ENCODE results near the gene TMEM37.

The TMEM37 gene

GRCh38 chr2:119433636-119434327 is 2.1 kb downstream of the TMEM37 start:
- DNase-seq (ENCODE audit: low read depth in 2 of 2), result no peak

GRCh38 chr2:119434664-119435063 is 3.0 kb downstream of the TMEM37 start:
- DNase-seq (ENCODE audit: low read depth in 2 of 2), result no peak

DNA sequence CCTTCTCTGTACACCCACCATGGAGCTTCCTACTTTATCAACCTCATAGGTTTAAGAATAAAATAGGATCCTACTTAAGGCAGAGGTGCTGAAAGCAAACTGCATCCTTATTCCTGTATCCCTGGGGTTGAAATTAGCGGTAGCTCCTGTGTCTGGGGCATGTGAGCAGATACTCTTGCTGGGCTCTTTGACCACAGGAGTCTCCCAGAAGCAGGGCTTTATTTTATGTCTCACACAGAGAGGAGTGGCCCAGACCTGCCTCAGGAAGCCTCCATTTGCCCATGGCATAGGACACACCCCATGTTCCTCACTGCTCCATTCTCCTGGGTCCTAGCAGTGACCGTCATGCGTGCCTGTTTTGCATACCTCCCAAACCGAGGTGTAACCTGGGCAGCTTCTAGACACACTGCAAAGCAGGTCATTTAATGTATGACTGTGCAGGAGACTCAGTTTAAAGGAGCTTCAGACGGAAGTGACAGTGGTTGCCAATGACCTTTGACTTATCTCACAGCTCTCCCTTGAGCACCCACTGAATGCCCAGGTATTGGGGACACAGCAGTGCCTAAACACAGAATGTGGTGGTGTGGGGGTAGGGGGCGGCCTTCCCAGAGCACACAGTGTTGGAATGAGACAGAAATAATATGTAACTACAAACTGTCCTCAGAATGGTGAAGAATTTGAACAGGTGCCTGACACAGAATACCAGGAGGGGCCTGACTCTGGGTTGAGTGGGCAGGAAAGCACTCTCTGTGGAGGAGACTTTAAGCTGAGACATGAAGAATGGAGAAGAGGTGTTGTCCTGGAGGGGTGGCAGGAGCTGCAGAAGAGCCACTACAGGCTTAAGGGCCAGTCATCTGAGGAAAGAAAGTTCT is 3.7 kb downstream of the TMEM37 start:
- DNase-seq (ENCODE audit: low read depth in 2 of 2), result no peak

GRCh38 chr2:119435953-119436297 is 4.3 kb downstream of the TMEM37 start:
- no peak for DNase-seq (ENCODE audit: low read depth in 2 of 2)

GRCh38 chr2:119436993-119437772 is 5.5 kb downstream of the TMEM37 start:
- no peak for DNase-seq (ENCODE audit: low read depth in 2 of 2)

DNA sequence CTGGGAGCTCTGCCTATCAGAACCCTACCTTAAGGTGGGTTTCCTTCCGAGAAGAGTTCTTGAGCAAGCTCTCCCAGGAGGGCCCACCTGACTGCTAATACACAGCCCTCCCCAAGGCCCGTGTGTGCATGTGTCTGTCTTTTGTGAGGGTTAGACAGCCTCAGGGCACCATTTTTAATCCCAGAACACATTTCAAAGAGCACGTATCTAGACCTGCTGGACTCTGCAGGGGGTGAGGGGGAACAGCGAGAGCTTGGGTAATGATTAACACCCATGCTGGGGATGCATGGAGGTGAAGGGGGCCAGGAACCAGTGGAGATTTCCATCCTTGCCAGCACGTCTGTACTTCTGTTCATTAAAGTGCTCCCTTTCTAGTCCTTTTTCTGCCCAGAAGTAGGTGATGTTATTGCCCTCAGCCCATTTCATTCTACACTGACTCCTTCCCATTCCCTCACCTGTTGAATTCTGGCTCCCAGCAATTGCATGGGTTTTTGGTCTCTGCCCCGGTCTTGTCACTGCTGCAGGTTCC is 6.5 kb downstream of the TMEM37 start:
- no peak for DNase-seq (ENCODE audit: low read depth in 2 of 2)

DNA sequence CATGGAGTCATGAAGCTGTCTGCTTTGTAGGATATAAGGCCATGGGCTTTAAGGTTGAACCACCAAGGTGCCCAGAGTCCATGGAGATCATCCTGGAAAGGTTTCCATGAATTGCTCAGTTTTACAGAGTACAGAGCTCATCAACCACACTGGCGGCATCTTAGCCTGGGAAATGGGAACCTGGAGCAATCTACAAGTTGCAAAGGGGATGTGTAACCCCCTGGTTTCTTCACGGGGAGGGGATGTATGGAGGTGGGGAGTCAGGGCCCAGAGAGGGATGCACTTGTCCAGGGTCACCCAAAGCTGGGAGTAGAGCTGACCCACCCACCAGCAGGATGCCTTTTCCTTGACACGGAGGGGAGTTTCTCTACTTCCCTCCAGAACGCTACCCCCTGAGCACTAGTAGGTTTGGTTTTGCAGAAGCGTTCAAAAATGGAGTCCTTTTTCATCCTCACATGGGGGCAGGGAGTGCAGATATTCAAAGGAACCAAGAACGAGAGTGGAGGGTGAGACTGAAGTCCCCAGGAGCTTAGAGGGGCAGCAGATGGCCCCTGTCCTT is 7.2 kb downstream of the TMEM37 start:
- no peak for DNase-seq (ENCODE audit: low read depth in 2 of 2)

GRCh38 chr2:119439574-119440500 is 8.2 kb downstream of the TMEM37 start:
- no peak for DNase-seq (ENCODE audit: low read depth in 2 of 2)

DNA sequence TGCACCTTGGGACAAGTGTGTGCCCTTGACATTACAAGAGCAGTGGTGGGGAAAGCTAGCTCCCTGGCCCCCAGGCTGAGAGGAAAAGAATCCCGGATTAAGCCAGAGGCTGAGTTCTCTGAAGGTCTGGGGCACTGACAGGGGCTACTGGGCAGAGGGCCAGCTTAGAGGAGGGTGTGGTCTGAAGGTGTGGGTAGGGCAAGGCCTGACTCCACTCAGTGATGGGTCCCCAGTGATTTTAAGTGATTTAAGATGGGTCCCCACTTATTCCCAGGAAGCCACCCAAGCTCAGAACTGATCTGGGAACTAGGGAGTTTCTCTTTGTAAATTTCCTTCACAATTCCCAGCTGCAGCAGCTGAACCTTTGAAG is 8.8 kb downstream of the TMEM37 start:
- no peak for DNase-seq (ENCODE audit: low read depth in 2 of 2)

DNA sequence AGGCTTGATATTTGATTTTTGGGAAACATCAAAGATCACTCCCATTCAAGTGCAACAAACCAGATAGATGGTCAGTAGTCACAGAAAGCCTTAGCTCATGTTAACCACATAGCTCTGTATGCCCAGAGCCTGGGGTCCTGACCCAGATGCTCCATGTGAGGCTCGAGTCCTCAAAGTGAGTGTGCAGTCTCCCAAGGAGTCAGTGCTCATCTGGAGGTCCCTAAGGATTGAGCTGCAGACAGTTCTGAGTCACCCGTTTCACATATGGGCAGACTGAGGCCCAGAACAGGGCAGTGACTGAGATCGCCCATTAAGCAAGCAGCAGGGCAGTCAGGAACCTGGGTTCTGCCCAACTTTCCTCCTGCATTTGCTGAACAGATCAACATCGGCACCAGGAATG is 9.2 kb downstream of the TMEM37 start:
- DNase-seq (ENCODE audit: low read depth in 2 of 2), result no peak

GRCh38 chr2:119441376-119442225 is 9.9 kb downstream of the TMEM37 start:
- DNase-seq (ENCODE audit: low read depth in 2 of 2), result no peak

GRCh38 chr2:119442226-119442619 is 10.6 kb downstream of the TMEM37 start:
- DNase-seq (ENCODE audit: low read depth in 2 of 2), result no peak

DNA sequence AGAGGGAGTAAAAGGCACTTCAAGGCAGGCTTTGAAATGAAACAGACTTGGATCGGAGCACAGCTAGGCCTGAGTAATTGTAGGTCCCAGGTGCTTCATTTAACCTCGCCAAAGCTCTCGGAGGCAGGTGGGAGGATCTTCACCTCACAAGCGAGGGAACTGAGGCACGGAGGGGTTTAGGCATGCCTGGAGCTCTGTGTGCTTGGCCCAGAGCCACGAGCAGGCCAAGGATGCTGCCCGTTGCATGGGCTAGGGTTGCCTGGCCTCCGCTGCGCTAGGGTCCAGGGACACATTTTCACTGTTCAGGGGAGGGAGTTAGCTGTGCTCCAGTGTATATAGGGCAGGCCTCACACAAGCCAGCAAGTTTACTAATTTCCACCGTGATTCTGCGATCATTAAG is 11.2 kb downstream of the TMEM37 start:
- DNase-seq (ENCODE audit: low read depth in 2 of 2), result no peak

DNA sequence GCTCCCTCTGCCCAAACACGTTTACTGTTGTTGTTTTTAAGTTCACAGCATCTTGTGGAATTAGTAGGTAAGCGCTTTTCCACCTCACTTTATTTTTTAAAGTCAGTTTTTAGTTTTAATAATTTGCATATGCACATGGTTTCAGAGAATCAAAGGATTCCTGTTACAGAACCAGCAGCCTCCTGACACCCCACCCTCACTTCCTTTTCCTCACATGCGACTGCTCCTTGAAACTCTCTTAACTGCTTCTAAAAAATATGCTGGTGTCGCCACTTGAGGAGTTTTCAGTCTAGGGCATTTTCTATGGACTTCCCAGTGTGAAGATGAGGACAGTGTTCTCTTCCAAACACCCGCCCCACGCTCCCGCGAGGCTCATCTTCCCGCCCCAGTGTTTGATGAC is 14.4 kb downstream of the TMEM37 start:
- DNase-seq (ENCODE audit: low read depth in 2 of 2), result no peak

- DNase-seq (ENCODE audit: low read depth in 2 of 2), result no peak
Observed at GRCh38 chr2:119448427-119449141, 16.9 kb downstream of the TMEM37 start.

GRCh38 chr2:119449521-119449920 is 17.9 kb downstream of the TMEM37 start:
- DNase-seq (ENCODE audit: low read depth in 2 of 2), result no peak

DNA sequence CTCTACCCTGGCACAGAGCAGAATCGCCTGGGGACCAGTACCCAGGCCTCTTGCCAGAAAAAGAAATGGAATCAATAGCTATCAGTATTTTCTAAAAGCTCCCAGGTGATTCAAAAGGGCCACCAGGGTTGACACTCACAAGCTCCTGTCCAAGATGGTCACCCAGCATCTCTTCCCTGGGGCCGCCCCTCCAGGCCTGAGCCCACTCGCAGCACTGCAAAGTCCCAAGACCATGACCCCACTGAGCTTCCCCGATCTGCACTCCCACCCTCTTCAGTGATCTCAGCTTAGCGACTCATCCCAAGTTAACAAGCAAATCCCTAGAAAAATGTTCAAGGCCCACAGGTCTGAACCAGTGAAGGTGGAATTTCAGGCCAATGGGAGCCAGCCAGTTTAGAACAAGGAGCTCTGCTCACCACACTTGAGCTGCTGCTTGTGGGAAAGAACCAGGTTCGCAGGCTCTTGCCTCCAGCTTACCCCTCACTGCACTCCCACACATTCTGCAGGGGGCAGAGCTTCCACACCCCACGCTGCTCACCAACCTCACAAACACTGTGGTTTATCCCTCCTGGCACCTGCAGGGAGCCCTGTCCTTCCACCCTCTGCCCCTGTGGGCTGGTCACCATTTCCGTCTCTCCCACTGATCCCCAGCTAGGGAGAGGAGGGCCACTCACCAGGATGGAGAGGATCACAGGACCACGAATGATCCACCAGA is 19.8 kb downstream of the TMEM37 start:
- no peak for DNase-seq (ENCODE audit: low read depth in 2 of 2)

- DNase-seq (ENCODE audit: low read depth in 2 of 2), result no peak
Observed at GRCh38 chr2:119453972-119454593, 22.4 kb downstream of the TMEM37 start.
